Peyer's patch (tissue), 4 donors: Measurements from ENCODE around the gene ANKDD1A. TPM values are rescaled to one million over a fixed set of nuclear protein-coding genes. Genes with fewer than 3 reads are reported as not detected.

Experiments used
- DNase-seq, 3 donors: peaks; one replicate each; pipeline ENCODE4 v3.0.0-alpha.2; 2017 to 2019
- H3K27ac ChIP-seq, 4 donors: fragments of 200-600 bp; sonication (generic); one replicate each; pipeline ENCODE4 v1.5.1; 2016 to 2019
- H3K27me3 ChIP-seq, 2 donors: fragments of 200-600 bp; sonication (generic); one replicate each; pipeline ENCODE4 v1.5.1; 2019
- H3K36me3 ChIP-seq, 3 donors: fragments of 200-600 bp; sonication (generic); one replicate each; pipeline ENCODE4 v1.5.1; 2016 to 2019
- H3K4me1 ChIP-seq, 4 donors: fragments of 200-600 bp; sonication (generic); one replicate each; pipeline ENCODE4 v1.5.1; 2016 to 2019
- H3K4me3 ChIP-seq, 4 donors: fragments of 200-600 bp; sonication (generic); 1 replicate in 3 of 4; 2 replicates in 1 of 4; pipeline ENCODE4 v1.5.1; 2016 to 2019; ENCODE audit warnings: mild to moderate bottlenecking in 1 of 4
- H3K9me3 ChIP-seq, 4 donors: fragments of 200-600 bp; sonication (generic); one replicate each; pipeline ENCODE4 v1.5.1; 2016 to 2019; ENCODE audit warnings: mild to moderate bottlenecking in 1 of 4
- POLR2A ChIP-seq, 2 donors: fragments of 450-650 bp; IDR thresholded peaks; one replicate each; pipeline ENCODE4 v1.5.1; 2017; ENCODE audit warnings: antibody characterized with exemption in 2 of 2, mild to moderate bottlenecking in 2 of 2, moderate library complexity in 2 of 2
- total RNA-seq, 4 donors: library from RNA; depleted of rRNA; stranded (reverse); fragments of >200 nt; gene quantifications; one replicate each; pipeline ENCODE4 v1.1.0, GENCODE V29; 2016
- TF ChIP-seq, protein P1 (sequence below), 6 experiments: fragments of 450-650 bp in 4 of 6; fragments of 200-600 bp in 2 of 6; sonication (generic) in 1 of 6; IDR thresholded peaks; one replicate each; pipeline ENCODE4 v1.5.1; 2017 to 2019; ENCODE audit warnings: antibody characterized with exemption in 6 of 6, mild to moderate bottlenecking in 3 of 6, moderate library complexity in 1 of 6

Gene ANKDD1A
- total RNA-seq, 4 donors from 2014 or later = 3.9 to 13.2 (median 5.3) TPM

DNA sequence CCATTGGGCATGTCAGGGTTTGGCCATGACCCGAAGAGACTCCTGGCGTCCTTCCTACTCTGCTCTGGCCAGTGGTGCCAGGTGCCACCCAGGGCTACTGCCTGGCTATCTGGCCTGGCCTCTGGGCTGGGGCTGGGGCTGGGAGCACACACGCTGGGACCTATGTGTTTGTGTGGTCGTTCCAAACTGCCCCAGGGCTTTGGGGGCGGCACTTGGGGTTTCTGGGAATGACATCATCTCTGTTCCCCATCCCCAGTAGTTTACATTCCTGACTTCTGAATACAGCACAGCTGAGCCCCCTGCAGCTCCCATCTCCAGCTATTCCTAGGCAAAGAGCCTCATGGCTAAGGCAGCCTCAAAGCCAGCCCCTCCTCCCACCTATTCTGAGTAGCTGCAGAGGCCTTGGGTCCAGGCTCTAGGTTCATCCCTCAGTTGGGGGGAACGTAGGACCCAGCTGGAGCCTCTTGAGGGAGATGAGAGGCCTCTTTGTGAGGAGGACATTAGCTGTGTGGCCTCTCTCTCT is 45.6 kb upstream of the ANKDD1A start:
- Histone ChIP-seq H3K4me3 (no peak overlapping the region), H3K27ac (peak overlapping the region; percentile 22 to 53 (median 42)), H3K9me3 (no peaks in the 10 kb centered on the region), H3K27me3 (no peaks in the 10 kb centered on the region), H3K36me3 (peaks cover 0 to 21% (median 0%) of the 10 kb centered on the region in 3 donors), H3K4me1 (peaks cover 0 to 16% (median 0%) of the 10 kb centered on the region in 4 donors)
- DNase-seq = no peak
- TF ChIP-seq, protein P1, sequence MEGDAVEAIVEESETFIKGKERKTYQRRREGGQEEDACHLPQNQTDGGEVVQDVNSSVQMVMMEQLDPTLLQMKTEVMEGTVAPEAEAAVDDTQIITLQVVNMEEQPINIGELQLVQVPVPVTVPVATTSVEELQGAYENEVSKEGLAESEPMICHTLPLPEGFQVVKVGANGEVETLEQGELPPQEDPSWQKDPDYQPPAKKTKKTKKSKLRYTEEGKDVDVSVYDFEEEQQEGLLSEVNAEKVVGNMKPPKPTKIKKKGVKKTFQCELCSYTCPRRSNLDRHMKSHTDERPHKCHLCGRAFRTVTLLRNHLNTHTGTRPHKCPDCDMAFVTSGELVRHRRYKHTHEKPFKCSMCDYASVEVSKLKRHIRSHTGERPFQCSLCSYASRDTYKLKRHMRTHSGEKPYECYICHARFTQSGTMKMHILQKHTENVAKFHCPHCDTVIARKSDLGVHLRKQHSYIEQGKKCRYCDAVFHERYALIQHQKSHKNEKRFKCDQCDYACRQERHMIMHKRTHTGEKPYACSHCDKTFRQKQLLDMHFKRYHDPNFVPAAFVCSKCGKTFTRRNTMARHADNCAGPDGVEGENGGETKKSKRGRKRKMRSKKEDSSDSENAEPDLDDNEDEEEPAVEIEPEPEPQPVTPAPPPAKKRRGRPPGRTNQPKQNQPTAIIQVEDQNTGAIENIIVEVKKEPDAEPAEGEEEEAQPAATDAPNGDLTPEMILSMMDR (IDR thresholded peaks at IDR 0.05) = no peak
- TF ChIP-seq POLR2A (IDR thresholded peaks at IDR 0.05) = no peak

DNA sequence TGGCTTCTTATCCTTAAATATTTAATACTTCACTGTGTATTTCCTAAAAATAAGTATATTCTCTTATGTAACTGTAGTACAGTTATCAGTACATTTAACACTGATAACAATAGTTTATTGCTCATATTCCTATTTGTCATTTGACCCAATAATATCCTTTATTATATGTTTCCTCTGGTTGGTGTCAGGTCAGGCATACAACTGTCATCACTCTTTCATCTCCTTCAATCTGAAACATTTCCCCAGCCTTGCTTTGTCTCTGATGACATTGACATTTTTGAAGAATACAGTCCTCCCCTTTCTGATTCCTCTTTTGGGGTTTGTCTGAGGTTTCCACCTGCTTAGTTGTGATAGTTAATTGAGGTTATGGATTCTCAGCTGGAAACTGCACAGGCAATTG is 42.2 kb upstream of the ANKDD1A start:
- Histone ChIP-seq H3K4me3 (no peak overlapping the region), H3K36me3 (peaks cover 0 to 15% (median 0%) of the 10 kb centered on the region in 3 donors), H3K27ac (no peak overlapping the region), H3K27me3 (no peaks in the 10 kb centered on the region), H3K9me3 (no peaks in the 10 kb centered on the region), H3K4me1 (peaks cover 0 to 16% (median 0%) of the 10 kb centered on the region in 4 donors)
- TF ChIP-seq, protein P1 (IDR thresholded peaks at IDR 0.05) = no peak
- TF ChIP-seq POLR2A (IDR thresholded peaks at IDR 0.05) = no peak
- DNase-seq = no peak

DNA sequence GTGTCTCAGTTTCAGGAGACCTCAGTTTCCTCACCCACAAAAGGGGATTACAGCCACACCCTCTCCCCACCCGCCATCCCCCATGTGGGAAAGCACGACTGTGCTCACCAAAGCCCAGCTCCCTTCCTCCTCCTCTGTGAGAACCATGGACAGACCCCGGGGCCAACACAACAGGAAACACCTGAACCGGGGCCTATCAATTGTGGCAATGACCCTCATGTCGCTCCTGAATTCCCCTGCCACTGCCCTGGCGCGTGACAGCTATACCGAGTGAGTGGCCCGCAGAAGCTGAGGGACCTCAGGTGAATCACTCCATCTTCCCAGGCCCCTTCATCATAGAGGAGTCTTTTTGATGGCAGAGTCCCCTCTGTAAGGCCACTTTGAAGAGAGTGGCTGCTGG is 41.3 kb upstream of the ANKDD1A start:
- H3K27me3 ChIP-seq = no peaks in the 10 kb centered on the region
- H3K27ac ChIP-seq = no peak overlapping the region
- H3K4me1 ChIP-seq = peaks cover 0 to 16% (median 0%) of the 10 kb centered on the region in 4 donors
- H3K9me3 ChIP-seq = no peaks in the 10 kb centered on the region
- TF ChIP-seq, protein P1 (IDR thresholded peaks at IDR 0.05) = no peak
- TF ChIP-seq POLR2A (IDR thresholded peaks at IDR 0.05) = no peak
- H3K4me3 ChIP-seq = no peak overlapping the region
- peaks cover 0 to 7% (median 0%) of the 10 kb centered on the region in 3 donors for H3K36me3 ChIP-seq
- DNase-seq = no peak

DNA sequence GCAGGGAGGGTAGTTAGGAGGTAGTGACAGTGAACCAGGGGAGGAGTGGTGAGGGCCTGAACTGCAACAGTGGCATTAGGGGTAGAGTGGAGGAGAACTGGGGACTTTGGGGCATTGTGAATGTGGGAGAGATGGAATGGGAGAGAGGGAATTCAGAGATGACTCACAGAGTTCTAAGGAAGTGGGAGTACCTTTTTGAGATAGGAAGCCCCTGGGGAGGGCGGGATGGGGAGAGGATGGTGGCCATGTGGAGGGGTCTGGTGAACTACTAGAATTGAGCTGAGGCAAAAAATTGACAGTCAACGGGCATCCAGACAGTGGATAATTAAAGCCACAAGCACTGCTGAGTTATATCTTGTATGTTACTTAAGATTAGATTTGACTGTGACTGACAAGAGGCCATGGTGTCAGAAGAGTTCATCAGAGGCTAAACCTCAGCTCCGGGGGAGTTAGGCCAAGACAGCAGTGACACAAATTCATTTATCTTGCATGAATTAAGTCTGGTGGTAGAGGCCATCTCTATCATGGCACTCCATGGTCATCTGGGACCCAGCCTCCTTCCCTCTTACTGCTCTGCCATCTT is 36.0 kb upstream of the ANKDD1A start:
- Histone ChIP-seq H3K27ac (no peak overlapping the region), H3K27me3 (no peaks in the 10 kb centered on the region), H3K4me1 (peaks cover 0 to 9% (median 0%) of the 10 kb centered on the region in 4 donors), H3K9me3 (no peaks in the 10 kb centered on the region), H3K36me3 (no peaks in the 10 kb centered on the region), H3K4me3 (no peak overlapping the region)
- TF ChIP-seq, protein P1 (IDR thresholded peaks at IDR 0.05) = no peak
- TF ChIP-seq POLR2A (IDR thresholded peaks at IDR 0.05) = no peak
- no peak for DNase-seq

DNA sequence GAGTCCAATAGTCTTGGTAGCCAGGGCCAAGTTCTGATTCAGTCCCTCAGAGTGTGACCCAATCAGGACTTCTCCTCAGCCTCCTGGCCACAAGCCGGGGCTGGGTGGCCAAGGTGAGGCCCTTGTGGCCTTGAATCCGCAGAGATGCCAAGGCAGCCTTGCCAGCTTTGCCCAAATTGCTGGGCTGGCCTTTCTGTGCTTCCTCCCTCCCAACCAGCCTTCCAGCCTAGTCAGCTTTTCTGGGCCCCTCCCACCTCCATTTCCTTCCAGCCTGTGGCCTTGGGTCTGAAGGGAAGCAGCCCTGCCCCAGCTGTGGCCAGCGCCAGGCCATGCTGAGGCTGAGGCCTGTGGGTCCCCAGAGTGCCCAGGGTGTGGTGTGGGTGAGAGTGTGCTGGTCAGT is 34.3 kb upstream of the ANKDD1A start:
- Histone ChIP-seq H3K4me3 (no peak overlapping the region), H3K27ac (peak overlapping the region; percentile 31 to 61 (median 39)), H3K27me3 (no peaks in the 10 kb centered on the region), H3K4me1 (peaks cover 0 to 11% (median 4%) of the 10 kb centered on the region in 4 donors), H3K36me3 (no peaks in the 10 kb centered on the region), H3K9me3 (no peaks in the 10 kb centered on the region)
- peak in 1 of 3 donors; percentile 65 for DNase-seq
- TF ChIP-seq POLR2A (IDR thresholded peaks at IDR 0.05) = no peak
- TF ChIP-seq, protein P1 (IDR thresholded peaks at IDR 0.05) = no peak
